ENCODE data around the gene ETF1.

The ETF1 gene

DNA sequence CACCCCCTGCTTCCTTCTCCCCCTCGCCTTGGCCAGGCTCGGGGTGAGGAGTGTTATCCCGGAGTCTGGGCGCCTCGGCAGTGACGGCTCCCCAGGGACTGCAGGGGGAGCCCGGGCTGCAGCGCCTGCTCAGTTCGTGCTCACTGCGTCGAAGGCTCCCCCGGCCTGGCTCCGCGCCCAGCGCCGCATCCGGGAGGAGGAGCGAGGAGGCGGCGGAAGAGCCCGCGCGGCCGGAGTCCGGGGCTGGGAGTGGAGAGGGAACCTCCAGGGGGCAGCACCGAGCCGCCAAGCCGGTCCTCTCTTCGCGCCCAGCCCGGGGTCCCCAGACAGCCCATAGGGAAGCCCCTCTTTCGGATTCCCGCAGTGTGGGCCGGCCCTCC lies 79.0 kb downstream of the ETF1 start:
- Histone ChIP-seq H3K4me3 (ENCODE audit: low read depth, low read length) (peak overlapping the region; percentile 95), H3K9me3 (ENCODE audit: control insufficient read depth, insufficient read depth, low read length) (no peaks in the 10 kb centered on the region)

DNA sequence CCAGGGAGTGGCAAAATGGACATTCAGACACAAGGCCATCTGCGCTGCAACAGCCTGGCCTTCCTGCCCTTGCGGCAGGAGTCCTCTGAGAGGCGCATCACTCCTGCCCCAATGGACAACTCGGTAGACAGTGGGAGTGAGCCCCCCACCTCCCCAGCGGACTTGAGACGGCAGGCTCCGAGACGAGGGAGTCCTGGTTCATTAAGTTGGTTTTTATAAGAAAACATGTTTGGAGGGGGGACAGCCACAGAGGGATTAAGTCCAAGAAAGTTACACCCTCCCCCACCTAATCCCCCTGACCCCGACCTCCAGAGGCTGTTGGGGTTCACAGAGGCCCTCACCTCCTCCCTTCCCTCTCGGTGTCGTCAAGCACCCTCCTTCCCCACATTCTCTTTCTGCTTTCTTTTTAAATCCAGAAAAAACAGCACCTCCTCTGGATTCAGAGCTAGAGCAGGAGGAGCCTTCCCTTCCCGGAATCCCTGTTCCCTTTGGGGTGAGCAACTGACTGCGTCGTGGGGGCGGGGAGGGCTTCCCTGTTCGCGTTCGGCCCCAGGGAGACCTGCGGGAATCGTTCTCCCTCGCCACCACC lies 79.5 kb downstream of the ETF1 start:
- H3K27me3 ChIP-seq (ENCODE audit: control insufficient read depth, insufficient read depth, low read length): peaks cover 11% of the 10 kb centered on the region
- peak overlapping the region; percentile 95 for H3K4me3 ChIP-seq (ENCODE audit: low read depth, low read length)
- H3K36me3 ChIP-seq (ENCODE audit: control insufficient read depth, insufficient read depth, low read length): peaks cover 6% of the 10 kb centered on the region
- H3K4me1 ChIP-seq (ENCODE audit: control insufficient read depth, insufficient read depth, low read length): no peaks in the 10 kb centered on the region
- H3K9ac ChIP-seq (ENCODE audit: low read depth, low read length): peak overlapping the region; percentile 82
- no peaks in the 10 kb centered on the region for H3K9me3 ChIP-seq (ENCODE audit: control insufficient read depth, insufficient read depth, low read length)

More for the DNA sequence above, 79.0 kb downstream of the ETF1 start:
- Histone ChIP-seq H3K36me3 (ENCODE audit: control insufficient read depth, insufficient read depth, low read length) (peaks cover 6% of the 10 kb centered on the region), H3K4me1 (ENCODE audit: control insufficient read depth, insufficient read depth, low read length) (no peaks in the 10 kb centered on the region), H3K27me3 (ENCODE audit: control insufficient read depth, insufficient read depth, low read length) (peaks cover 11% of the 10 kb centered on the region), H3K9ac (ENCODE audit: low read depth, low read length) (peak overlapping the region; percentile 98)

DNA sequence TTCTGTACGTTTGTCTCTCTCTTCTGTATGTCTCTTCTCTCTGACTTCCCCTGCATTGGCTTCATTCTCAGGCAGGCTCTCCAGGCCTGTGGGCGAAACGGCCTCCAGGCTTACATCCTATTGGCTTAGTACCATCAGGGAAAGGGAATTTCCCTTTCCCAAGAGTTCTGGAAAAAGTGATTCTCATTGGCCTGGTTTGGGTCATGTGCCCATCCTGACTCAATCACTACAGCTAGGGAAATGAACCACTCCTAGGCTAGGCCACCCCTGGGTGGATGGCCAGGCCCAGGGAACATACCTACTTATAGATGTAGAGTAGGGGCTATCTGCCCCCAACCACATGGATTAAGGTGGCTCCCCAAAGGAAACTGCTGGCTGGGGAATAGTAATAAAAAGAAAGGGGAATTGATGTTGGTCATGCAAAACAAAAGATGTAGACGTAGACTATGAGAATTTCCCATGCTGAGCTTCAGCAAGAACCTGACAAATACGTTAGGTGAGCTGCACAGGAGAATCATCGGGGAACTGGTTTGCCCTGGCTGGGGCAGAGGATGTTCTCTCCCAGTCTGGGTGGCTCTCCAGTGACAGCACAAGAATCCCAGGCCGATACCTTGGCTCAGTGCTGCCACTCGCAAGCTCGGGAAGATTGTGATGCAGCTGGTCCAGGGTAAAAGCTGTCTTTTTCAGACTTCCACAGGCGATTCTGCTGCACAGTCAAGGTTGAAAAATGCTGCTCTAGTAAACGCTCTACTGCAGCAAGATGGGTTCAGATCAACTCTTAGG lies 81.5 kb downstream of the ETF1 start:
- H3K4me3 ChIP-seq (ENCODE audit: low read depth, low read length): no peak overlapping the region
- H3K36me3 ChIP-seq (ENCODE audit: control insufficient read depth, insufficient read depth, low read length): no peaks in the 10 kb centered on the region
- peaks cover 7% of the 10 kb centered on the region for H3K27me3 ChIP-seq (ENCODE audit: control insufficient read depth, insufficient read depth, low read length)
- H3K4me1 ChIP-seq (ENCODE audit: control insufficient read depth, insufficient read depth, low read length): no peaks in the 10 kb centered on the region
- no peaks in the 10 kb centered on the region for H3K9me3 ChIP-seq (ENCODE audit: control insufficient read depth, insufficient read depth, low read length)
- no peak overlapping the region for H3K9ac ChIP-seq (ENCODE audit: low read depth, low read length)

DNA sequence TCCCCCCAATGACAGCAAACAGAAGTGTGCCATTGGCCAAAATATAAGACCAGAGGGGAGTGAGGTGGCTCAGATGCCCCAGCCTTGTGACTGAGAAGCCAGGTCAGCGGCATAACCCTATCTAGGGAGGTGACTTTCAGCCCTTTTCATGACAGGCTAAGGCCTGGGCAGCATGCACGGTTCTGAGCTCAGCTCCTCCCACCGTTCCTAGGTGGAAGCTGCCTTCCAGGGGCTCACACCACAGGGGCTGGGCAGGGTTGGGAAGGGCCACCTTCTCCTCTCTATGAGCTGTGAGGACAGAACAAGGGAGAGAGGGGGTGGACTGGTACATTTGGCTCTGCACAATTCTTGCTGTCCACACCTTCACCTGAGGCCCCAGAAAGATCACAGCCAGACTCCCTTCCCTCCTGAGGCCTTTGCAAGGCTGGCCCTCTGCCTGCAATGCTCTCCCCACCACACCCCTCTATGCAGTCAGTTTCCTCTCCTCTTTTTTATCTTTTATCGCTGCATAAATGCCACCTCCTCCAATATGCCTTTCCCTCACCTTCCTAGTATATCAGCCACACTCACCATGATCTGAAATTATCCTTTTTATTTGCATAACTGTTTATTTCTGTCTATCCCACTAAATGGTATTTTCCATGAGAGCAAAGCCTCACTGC lies 82.9 kb downstream of the ETF1 start:
- H3K27me3 ChIP-seq (ENCODE audit: control insufficient read depth, insufficient read depth, low read length): no peaks in the 10 kb centered on the region
- no peaks in the 10 kb centered on the region for H3K9me3 ChIP-seq (ENCODE audit: control insufficient read depth, insufficient read depth, low read length)
- H3K36me3 ChIP-seq (ENCODE audit: control insufficient read depth, insufficient read depth, low read length): no peaks in the 10 kb centered on the region
- H3K4me3 ChIP-seq (ENCODE audit: low read depth, low read length): no peak overlapping the region
- H3K4me1 ChIP-seq (ENCODE audit: control insufficient read depth, insufficient read depth, low read length): peaks cover 3% of the 10 kb centered on the region
- H3K9ac ChIP-seq (ENCODE audit: low read depth, low read length): no peak overlapping the region

DNA sequence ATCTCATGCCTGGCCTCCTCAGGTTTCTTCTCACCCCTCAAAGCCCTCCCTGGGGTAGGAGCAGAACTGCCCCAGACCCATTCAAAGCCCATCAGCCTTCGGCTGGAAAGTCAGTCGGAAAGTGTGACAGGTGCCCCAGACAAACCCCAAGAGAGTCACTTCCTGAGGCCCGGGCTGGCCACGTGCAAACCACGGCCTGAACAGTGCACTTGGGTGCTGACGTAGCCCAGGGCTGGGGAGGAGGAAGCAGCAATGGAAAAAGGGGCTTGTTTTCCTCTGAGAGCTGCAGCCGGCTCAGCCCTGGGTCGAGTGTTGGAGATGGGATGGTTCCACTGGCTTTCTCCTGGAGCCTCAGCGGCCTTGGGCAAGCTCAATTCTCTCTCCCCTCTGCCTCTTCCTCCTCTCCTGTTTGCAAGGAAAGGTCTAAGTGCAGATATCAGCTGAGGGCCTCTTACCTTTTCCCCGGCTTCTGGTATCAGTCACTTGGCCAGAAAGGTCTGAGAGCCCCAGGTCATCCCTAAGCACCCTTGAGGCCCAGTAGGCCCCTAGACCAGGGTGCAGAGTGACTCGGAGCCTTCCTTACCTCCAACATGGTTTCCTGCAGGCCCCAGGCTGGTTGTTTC lies 83.6 kb downstream of the ETF1 start:
- no peaks in the 10 kb centered on the region for H3K27me3 ChIP-seq (ENCODE audit: control insufficient read depth, insufficient read depth, low read length)
- no peak overlapping the region for H3K9ac ChIP-seq (ENCODE audit: low read depth, low read length)
- no peaks in the 10 kb centered on the region for H3K9me3 ChIP-seq (ENCODE audit: control insufficient read depth, insufficient read depth, low read length)
- H3K4me1 ChIP-seq (ENCODE audit: control insufficient read depth, insufficient read depth, low read length): peaks cover 3% of the 10 kb centered on the region
- H3K36me3 ChIP-seq (ENCODE audit: control insufficient read depth, insufficient read depth, low read length): no peaks in the 10 kb centered on the region
- no peak overlapping the region for H3K4me3 ChIP-seq (ENCODE audit: low read depth, low read length)

DNA sequence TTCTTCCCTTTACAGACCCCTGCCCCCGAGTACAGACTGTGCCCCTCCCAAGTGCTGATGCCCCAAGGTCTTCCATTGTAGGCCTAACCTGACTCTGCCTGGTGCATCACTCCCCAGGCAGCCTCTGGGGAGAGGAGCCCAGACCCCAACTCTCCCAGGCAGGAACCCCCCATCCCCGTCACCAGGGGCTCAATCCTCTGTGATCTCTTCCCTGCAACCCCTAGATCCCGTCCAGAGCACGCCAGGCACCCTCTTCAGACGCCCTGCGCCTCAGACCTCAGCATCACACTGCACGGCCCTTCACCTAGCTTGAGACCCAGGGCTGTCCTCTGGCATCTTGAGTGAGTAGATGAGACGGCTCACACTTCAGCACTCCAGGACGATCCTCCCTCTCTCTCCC lies 84.2 kb downstream of the ETF1 start:
- Histone ChIP-seq H3K36me3 (ENCODE audit: control insufficient read depth, insufficient read depth, low read length) (no peaks in the 10 kb centered on the region), H3K9me3 (ENCODE audit: control insufficient read depth, insufficient read depth, low read length) (no peaks in the 10 kb centered on the region), H3K4me1 (ENCODE audit: control insufficient read depth, insufficient read depth, low read length) (peaks cover 3% of the 10 kb centered on the region), H3K4me3 (ENCODE audit: low read depth, low read length) (no peak overlapping the region), H3K27me3 (ENCODE audit: control insufficient read depth, insufficient read depth, low read length) (no peaks in the 10 kb centered on the region), H3K9ac (ENCODE audit: low read depth, low read length) (no peak overlapping the region)

DNA sequence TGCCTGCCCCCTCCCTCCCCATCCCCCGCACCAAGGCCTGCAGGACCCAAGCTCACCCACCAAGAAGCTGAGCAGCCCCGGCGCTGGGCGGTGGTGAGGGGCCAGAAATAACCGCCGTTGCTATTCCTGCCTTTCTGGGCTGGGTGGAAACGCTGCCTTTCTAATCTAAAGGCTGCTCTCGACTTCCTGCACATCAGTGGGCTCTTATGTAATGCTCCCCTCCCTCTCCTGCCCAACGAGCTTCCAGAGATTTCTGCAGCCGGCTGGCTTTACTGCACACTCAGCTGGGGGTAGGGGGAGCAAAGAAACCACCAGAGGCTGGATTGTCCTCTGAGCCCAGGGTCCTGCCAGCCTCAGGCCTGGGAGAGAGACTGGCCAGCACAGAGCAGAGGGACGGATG lies 84.7 kb downstream of the ETF1 start:
- Histone ChIP-seq H3K9me3 (ENCODE audit: control insufficient read depth, insufficient read depth, low read length) (no peaks in the 10 kb centered on the region), H3K9ac (ENCODE audit: low read depth, low read length) (no peak overlapping the region), H3K4me3 (ENCODE audit: low read depth, low read length) (no peak overlapping the region), H3K36me3 (ENCODE audit: control insufficient read depth, insufficient read depth, low read length) (no peaks in the 10 kb centered on the region), H3K4me1 (ENCODE audit: control insufficient read depth, insufficient read depth, low read length) (peaks cover 3% of the 10 kb centered on the region), H3K27me3 (ENCODE audit: control insufficient read depth, insufficient read depth, low read length) (no peaks in the 10 kb centered on the region)

DNA sequence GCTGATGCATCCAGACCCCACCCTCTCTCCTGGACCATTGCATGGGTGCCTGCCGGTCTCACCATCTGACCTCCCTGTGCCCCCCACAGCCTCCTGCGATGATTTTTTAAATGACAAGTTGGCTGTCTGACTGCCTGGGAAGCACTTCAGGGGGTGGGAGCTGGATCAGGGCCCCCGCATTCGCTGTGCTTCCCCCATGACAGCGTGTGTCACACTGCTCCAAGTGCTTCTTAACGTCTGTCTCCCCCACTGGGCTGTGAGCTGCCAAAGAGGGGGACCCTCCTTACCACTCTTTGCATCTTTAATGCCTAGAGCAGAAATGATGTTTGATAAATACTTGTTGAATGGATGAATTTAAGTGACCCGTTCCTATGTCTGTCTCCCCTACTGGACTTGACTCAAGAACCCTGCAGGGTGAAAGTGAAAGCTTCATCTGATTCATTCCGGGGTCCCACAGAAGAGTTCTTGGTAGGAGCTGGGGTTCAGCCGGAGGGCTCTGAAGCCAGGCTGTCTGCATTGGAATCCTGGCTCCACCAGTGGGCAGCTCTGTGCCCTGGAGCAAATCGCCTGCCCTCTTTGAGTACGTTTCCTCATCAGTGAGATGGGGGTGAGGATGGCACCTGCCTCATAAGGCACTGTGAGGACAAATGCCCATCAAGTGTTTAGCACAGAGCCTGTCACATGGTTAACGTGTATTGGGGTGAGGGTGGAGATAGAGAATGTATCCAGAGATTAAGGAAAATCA lies 85.3 kb downstream of the ETF1 start:
- Histone ChIP-seq H3K4me1 (ENCODE audit: control insufficient read depth, insufficient read depth, low read length) (peaks cover 3% of the 10 kb centered on the region), H3K9me3 (ENCODE audit: control insufficient read depth, insufficient read depth, low read length) (no peaks in the 10 kb centered on the region), H3K9ac (ENCODE audit: low read depth, low read length) (no peak overlapping the region)

More for the DNA sequence above, 85.3 kb downstream of the ETF1 start:
- Histone ChIP-seq H3K36me3 (ENCODE audit: control insufficient read depth, insufficient read depth, low read length) (no peaks in the 10 kb centered on the region), H3K27me3 (ENCODE audit: control insufficient read depth, insufficient read depth, low read length) (no peaks in the 10 kb centered on the region), H3K4me3 (ENCODE audit: low read depth, low read length) (no peak overlapping the region)
